HG03097 (cell line): Measurements from ENCODE around the gene TPCN2.

Experiments used
- ATAC-seq: cut with Tn5 transposase; IDR thresholded peaks from one replicate; pipeline ENCODE4 v1.9.1; 2021; ENCODE audit not compliant: unreplicated experiment, low FRiP score

TPCN2 gene

DNA sequence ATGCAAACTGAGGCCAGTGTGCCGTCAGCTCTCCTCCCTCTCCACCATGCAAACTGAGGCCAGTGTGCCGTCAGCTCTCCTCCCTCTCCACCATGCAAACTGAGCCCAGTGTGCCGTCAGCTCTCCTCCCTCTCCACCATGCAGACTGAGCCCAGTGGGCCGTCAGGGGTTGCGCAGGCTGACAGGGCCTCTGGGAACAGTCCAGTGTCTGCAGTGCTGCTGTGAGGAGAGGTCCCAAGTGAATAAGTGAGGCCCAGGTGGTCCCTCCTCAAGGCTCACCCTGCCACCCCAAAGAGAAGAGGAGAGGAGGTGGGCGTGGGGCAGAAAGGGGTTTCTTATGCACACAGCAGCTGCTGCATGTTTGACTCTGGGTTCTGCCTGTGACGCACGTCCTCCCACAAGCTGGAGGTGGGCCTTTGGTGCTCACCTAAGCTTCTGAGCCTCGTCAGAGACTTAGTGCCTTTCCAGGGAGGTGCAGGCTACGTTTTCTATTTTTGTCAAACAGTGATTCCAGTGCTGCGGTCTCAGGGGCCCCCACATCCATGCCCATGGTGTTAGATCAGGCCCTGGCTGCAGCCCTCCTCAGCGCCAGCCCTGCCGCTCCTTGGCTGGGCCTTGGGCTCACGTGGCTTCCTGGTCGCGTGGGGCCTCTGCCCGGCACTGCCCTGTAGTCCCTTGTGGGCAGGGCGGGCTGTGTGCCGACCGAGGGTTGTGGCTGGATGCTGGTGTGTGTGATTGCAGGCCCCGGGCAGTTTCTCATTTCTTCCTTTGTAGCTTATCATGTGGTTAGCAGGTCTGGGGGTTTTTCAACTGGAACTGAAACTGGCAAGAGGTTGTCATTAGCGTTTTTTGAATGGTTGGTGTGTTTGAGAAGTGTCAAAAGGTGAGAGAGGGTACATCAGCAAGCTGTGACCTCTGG is 7.1 kb downstream of the TPCN2 start:
- peak; percentile 72 for ATAC-seq

DNA sequence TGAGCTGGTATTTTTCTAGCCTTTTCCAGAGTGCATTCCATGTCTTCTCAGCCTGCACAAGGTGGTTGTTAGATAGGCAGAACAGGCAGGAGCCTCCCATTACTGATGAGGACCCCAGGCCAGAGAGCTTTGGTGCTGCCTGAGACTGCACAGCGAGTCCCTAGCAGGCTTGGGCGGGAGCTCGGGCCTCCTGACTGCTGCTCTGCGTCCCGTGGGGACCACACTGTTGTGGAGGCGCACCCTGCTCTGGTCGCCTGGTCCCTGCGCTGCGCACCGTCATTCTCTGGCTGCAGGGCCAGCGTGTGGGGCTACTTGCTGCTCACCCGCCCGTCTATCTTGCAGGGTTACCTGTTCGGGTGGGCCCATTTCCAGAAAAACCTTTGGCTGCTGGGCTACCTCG is 8.5 kb downstream of the TPCN2 start:
- ATAC-seq: no peak

DNA sequence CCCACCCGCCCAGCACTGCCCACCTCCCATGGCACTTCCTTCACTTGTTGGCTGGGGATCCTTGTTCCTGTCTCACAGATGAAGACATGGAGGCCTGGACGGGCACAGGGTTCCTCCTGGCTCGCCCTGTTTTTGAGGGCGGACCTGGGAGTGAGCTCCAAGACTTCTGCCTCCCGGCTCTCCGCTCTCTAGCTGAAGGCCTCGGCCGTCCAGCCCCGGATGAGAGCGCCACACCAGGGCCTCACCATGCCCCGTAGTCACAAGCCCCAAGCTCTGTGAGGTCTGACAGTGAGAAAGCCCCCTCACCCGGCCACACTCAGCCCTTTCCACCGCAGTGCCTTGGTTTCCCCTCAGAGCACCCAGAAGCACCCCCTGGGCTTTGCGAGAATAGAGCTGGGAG is 9.1 kb downstream of the TPCN2 start:
- no peak for ATAC-seq

DNA sequence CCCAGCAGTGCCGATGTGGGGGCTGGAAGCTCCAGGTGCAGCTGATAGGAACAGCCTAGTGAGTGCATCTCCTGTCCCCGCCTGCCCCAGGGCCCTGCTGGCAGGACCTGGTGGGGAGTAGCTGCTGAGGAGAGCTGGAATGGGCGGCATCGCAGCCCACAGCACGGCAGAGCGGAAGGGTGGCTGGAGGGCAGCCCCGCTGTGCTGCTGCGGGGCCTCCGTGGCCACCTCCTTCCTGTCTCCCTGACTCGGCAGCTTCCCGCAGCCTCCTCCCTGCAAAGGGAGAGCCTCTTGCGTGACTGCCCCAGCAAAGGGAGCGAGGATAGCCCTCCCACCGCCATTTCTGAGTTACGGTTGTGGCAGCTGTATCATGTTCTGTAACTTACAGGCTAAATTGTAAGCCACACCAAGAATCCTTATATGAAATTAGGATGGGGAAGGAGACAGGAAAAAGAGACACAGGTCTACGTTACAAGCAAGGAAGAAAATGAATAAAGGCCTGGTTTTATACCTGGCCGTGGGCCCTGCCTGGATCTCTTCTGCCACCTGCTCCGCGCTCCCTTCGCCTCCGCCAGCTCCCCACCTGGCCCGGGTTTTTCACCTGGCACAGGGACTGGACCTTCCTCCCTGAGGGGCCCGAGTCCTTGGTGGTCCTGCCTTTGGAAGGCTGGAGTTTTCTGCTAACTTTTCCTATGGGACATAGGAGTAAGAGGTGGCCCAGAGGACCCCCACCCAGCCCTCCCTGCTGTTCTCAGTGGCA is 10.0 kb downstream of the TPCN2 start:
- ATAC-seq: no peak

DNA sequence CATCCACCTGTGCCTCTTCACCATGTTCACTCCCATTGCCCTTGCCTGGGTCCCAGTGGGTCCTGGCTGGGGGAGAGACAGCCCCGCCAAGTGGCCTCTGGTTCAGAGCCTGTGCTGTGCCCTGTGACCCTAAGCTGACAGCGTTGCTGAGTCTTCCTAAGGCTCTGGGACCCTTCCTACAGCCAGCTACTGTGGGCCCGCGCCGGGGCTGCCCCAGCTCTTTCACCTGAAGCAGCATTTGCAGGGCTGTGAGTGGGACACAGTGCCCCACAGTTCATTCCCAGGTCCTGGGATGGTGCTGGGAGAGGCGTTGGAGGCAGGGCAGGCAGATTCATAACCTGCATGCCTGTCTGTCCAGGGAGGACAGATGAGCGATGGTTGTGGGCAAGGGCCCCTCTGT is 10.7 kb downstream of the TPCN2 start:
- no peak for ATAC-seq

DNA sequence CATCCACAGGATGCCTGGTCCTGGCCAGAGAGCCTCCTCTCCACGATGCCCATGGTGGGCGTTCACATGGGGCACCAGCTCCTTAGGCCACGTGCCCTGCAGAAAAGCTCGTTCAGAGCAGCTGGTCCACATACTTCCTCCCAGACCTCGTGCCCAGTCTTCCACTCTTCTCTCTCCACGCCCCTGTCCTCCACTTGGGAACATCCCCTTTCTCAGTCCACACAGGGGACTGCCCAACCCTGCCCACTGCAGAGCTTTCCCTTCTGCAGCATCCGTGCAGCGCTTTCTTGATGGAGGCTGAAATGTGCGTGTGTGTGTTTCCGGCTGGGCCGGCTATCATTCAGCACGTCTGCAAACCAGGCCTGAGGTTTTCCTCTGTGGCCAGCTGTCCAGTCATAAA is 11.3 kb downstream of the TPCN2 start:
- ATAC-seq: no peak

DNA sequence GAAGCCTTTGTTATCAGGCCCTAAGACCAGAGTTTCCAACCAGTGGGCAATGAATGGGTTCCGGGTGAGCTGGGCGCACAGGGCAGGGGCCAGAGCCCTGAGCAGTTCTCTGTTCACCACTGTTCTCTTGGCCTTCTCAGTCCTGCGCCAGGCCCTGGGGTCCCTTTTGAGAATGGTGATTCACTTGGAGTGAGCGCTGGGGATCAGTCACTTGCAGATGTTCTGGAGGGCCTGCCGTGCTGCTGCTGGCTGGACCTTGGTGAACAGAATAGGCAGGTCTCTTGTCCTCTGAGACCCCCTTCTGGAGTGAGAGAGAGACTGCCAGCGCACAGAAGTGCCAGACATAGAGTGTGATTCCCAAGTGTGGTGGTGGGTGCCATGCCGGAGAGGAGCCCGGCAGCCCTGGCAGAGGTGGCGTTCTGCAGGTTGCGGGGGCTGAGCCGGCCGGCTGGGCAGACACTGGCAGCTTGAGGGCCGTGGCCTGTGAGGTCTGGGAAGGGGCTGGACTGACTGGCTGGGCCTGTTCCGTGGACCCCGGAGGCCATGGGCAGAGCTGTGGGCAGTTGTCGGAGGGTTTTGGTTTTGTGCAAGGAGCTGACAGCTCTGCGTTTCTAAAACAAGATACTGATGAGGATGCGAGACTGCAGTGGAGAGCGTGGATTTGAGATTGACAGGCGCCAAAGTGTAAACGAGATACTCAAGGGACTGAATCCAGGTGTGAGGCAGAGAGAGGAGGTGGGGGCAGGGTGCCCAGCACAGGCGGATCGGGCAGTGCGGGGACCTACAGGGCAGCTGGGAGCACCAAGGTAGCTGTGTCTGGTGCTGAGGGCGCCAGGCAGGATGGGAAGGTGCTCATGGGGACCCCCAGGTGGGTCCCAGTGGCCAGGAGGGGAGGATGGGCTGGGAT is 12.3 kb downstream of the TPCN2 start:
- ATAC-seq: no peak

DNA sequence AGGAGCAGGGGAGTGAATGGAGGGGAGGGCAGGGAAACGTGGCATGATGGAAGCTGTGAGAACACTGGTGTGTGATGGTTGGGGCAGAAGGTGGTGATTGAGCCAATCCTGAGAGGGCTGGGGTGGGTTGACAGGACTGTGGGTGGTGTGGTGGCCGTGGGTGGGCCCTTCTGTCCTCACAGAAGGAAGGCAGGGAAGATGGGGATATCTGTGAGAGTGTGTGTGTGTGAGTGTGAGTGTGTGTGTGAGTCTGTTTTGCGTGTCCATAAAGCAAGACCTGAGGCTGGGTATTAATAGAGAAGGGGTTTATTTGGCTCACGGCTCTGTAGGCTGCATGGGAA is 13.0 kb downstream of the TPCN2 start:
- ATAC-seq: no peak

DNA sequence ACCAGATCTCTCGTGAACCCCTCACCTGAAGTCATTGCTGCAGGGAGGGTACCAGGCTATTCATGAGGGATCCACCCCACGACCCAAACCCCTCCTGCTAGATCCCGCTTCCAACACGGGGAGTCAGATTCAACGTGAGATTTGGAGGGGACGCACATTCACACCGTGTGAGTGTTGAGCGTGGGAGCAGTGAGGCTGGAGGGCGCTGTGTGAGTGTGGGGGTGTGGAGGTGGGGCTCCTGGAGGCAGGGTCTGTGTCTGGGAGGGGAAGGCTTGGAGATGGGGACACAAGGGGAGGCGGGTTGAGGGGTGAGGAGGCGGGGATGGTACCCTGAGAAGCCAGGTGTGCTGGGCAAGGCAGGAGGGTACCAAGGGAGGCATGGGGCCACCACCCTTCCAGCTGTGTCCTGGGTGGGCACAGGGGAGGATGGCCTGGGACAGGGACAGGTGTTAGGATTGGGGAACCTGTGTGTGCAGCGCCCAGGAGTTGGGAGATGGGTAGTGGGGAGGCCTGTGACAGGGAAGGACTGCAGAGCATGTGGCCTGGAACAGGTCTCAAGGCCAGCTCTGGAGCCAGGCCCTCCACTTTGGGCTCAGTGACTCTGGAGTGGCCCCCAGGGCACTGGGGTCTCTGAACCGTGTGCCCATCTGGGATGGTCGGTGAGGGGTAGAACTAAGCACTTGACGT is 13.6 kb downstream of the TPCN2 start:
- no peak for ATAC-seq

DNA sequence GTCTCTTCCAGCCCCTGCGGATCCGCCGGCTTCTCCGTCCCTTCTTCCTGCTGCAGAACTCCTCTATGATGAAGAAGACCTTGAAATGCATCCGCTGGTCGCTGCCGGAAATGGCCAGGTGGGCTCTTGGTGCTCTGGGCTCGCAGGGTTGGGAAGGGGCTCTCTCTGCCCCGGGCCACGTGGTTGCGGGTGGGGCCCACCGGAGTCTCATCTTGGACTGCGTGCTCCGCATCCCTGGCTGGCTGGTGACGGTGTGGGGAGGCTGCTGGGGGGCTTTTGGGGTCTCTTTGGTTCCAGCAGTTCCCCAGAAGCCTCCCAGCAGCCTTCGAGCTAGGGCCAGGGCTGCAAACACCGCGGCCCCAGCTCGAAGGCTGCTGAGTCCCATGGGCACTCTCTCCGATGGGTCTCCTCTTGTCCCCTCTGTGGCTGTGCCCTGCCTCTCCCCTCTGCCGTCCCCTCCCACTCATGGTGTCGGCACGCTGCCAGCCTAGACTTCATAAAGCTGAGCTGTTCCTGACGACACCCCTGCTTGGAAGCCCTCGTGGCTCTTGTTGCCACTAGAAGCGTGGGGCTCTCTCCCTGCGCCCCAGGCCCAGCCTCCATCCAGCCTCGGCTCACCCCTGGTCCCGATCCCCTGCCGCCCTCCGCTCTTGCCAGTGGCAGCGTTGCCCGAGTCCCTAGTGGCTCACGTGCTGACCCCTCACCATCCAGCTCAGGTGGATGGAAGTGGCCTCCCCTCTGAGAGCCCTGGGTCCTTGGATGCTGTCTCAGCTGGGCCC is 14.3 kb downstream of the TPCN2 start:
- ATAC-seq: no peak

DNA sequence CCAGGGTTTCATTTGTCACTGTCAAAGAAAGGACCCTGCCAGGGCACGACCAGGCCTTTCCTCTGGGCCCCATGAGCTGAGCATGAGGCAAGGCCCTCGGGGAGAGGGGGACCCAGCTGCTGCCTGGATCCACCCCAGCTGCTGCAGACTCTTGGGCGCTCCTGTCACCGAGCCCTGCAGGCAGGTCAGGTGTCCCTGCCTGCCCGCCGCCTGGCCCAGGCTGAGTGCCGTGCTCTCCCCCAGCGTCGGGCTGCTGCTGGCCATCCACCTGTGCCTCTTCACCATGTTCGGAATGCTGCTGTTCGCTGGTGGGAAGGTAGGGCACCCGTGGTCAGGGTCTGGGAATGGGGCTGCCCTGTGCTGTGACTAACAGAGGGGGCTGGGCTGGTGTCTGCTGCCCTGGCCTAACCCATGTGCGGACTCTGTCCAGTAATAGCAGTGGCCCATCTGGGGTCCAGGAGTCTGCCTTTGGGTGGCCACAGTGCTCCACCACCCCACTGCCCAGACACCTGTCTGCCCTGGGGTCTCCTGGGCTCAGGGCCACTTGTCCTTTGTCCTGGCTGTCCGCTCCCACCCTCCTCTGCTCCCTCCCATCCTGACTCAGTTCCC is 15.0 kb downstream of the TPCN2 start:
- ATAC-seq: no peak

DNA sequence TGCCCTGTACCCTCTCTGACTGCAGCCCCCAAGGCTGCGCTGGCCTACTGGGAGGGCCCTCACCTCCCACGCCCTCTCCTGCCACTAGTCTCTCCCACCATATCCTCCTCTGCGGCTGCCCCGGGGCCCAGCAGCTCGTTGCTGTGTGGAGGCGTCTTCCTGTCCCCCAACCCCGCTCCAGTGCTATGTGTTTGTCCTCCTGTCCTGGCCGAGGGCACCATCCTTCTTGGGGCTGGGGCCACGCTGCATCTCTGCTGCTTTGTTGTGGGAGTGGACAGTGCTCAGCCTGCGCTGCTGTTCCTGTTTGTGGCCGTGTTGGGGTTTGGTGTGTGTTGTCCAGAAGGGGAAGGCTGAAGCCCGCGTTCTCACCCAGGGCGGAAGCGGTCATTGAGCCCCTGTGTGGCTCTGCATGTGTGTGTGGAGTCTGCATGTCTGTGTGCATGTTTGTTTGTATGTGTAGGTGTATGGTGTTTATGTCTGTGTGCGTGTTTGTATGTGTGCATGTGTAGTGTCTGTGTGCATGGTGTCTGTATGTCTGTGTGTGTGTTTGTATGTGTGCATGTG is 15.7 kb downstream of the TPCN2 start:
- ATAC-seq: no peak

DNA sequence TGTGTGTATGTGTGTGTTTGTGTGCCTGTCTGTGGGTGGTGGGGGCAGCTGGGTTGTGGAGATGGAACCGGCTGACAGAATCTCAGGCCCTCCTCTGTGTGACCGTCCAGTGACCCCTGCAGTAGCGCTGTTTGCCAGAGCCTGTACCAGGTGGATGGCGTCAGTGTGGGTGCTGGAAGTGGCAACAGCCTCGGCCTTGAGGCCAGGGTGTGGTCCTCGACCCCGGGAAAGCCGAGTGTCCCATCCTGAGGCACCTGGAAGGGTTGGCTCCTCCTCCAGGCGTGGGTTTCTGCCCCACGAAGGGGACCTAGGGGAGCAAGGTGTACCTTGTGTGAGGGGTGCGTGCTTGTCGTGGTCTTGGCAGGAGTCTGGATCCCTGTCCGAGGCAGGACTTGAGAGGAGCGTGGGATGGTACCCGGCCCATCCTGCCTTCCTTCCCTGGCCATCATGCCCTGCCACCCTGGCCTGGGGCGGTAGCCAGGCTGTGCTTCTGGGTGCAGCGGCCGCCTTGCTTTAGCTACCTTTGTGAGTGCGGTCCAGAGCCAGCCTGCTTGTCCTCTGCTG is 16.5 kb downstream of the TPCN2 start:
- ATAC-seq: no peak

DNA sequence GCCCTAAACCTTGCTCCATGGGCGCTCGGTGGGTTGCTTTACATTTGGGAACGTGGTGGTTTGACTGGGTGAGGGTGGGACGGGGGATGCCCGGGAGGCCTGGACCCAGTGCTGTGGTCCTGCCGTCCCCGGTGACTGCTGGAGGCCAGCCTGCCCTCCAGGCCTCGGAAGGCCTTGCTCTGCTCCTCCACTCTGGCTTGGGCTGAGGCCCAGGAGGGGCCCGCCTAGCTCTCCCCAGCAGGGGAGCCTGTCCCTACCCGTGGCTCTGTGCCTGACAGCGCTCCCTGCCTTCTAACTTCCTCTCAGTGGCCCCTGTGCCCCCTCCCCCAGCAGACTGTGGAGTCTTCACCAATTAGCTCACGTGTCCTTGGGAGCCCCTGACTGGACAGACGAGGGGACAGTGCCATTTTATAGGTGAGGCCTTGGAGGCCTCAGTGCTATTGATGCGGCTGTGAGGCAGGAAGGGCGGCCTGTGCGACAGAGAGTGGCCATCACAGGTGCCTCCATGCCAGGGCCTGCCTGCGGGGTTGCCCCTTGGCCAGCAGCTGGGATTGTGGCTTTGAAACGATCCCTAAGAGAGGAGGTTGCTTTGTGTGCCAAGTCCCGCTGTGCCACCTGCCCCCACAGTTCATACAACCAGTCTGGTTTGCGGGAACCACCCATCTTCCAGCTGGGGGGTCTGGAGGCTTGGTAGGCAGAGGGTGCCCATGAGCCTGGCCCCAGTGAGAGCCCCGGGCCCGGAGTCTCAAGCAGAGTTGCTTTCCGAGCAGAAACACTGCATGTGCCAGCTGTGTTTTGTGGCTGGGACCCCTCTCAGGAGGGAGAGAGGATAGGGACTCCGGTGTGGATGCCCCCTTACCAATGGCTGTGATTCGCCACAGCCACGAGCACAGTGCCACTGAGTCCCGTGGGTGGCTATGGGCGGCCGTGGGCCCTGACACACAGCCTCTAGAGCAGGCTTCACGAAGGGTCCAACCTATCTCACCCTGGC is 17.7 kb downstream of the TPCN2 start:
- no peak for ATAC-seq

DNA sequence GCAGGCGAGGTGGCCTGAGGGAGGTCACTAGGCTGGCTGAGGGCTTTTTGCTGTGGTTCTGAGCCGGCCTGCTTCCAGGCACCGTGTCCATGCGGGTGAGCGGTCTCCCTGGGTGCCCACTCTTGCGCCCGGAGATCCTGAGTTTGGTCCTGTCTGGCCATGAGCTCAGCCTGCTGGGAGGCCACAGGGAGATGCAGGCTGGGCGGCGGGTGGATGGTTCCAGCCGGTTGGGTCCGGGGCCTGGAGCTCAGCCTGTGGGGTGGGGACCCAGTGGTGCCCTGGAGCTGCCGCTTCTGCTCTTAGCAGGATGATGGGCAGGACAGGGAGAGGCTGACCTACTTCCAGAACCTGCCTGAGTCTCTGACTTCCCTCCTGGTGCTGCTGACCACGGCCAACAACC is 18.5 kb downstream of the TPCN2 start:
- ATAC-seq: no peak

DNA sequence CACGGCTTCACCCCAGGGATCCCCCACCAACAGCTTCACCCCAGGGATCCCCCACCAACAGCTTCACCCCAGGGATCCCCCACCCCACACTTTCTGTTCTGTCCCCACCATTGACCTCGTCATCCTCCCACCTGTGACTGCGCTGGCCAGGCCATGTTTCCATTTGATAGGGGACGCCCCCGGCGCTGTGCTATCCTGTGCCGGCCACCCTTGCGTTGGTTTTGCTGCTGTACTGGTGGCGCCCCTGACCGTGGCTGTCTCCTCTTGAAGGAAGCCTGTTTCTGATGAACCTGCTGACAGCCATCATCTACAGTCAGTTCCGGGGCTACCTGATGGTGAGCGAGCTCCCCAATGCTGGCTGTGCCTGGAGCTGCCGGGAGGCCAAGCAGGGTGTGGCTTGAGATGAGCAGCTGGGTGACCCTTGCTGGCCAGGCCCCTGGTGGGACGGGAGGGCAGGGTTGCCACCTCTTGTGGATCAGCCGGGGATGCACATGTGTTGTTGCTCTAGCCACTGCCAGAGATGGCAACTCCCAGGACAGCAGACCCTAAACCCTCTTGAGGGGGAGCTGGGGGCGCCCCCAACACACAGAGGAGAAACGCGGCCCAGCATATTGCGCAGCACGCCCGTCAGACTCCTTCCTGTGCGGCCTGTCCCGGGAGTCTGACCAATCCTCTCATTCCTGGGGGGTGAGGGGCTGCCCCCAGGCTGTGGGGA is 22.5 kb downstream of the TPCN2 start:
- ATAC-seq: no peak

DNA sequence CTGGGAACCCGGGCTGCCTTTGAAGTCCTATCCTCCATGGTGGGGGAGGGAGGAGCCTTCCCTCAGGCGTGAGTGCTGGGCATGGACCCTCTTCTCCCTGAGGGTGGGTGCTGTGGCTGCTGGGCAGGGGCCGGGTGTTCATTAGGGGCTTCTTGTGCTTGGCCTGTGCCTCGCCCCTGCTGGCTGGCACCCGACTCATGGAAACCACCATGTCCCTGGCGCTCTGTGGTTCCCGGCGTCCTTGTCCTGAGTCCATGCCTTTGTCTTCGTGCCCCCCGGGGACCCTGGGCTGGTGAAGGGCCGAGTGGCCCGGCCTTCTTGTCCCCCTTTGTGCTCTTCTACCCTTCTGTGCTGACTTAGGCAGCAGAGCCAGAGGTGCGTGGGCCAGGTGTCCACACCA is 23.2 kb downstream of the TPCN2 start:
- no peak for ATAC-seq
